KOPT-K1 (cell line): ENCODE measurements around the gene SEC11A.

ENCODE experiments used
- H3K27ac ChIP-seq: fragments of 200-600 bp; sonication (generic); 2 replicates; pipeline ENCODE4 v1.5.1; 2016; ENCODE audit warnings: antibody characterized with exemption, mild to moderate bottlenecking, low read depth, low read length; ENCODE audit not compliant: poor library complexity, severe bottlenecking
- H3K36me3 ChIP-seq: fragments of 200-600 bp; sonication (generic); 2 replicates; pipeline ENCODE4 v1.5.1; 2017; ENCODE audit warnings: antibody characterized with exemption, mild to moderate bottlenecking, low read length, moderate library complexity; ENCODE audit not compliant: insufficient read depth
- H3K9me3 ChIP-seq: fragments of 200-600 bp; sonication (generic); 2 replicates; pipeline ENCODE4 v1.5.1; 2017; ENCODE audit warnings: antibody characterized with exemption, low read length, mild to moderate bottlenecking; ENCODE audit not compliant: insufficient read depth, poor library complexity, severe bottlenecking

SEC11A gene

GRCh38 chr15:84620626-84621025 lies 95.3 kb downstream of the SEC11A start:
- H3K9me3 ChIP-seq = peaks cover 44% of the 10 kb centered on the region
- peaks cover 39% of the 10 kb centered on the region for H3K36me3 ChIP-seq
- no peak overlapping the region for H3K27ac ChIP-seq
